ENCODE results near the gene TOMM6.
A peak's percentile ranks its signal among the peaks of the same experiment; 100 is the strongest.

Gene TOMM6

GRCh38 chr6:41813469-41813868 is 26.0 kb downstream of the TOMM6 start:
- no peak for DNase-seq (ENCODE audit: low read depth, low spot score)

GRCh38 chr6:41813956-41814355 is 26.5 kb downstream of the TOMM6 start:
- no peak overlapping the region for H3K4me3 ChIP-seq (ENCODE audit: low read length)
- DNase-seq (ENCODE audit: low read depth, low spot score): no peak

More at GRCh38 chr6:41813469-41813868, 26.0 kb downstream of the TOMM6 start:
- no peak overlapping the region for H3K4me3 ChIP-seq (ENCODE audit: low read length)

- DNase-seq (ENCODE audit: low read depth, low spot score): no peak
- H3K4me3 ChIP-seq (ENCODE audit: low read length): no peak overlapping the region
These were observed 27.1 kb downstream of the TOMM6 start for GRCh38 chr6:41814629-41815028.

GRCh38 chr6:41815587-41815986 is 28.1 kb downstream of the TOMM6 start:
- no peak overlapping the region for H3K4me3 ChIP-seq (ENCODE audit: low read length)
- no peak for DNase-seq (ENCODE audit: low read depth, low spot score)

- DNase-seq (ENCODE audit: low read depth, low spot score): no peak
These were observed 31.0 kb downstream of the TOMM6 start for GRCh38 chr6:41818271-41819054.

GRCh38 chr6:41821266-41821665 is 33.8 kb downstream of the TOMM6 start:
- no peak for DNase-seq (ENCODE audit: low read depth, low spot score)
- H3K4me3 ChIP-seq (ENCODE audit: low read length): no peak overlapping the region

More at GRCh38 chr6:41818271-41819054, 31.0 kb downstream of the TOMM6 start:
- H3K4me3 ChIP-seq (ENCODE audit: low read length): no peak overlapping the region

GRCh38 chr6:41822021-41822420 is 34.5 kb downstream of the TOMM6 start:
- H3K4me3 ChIP-seq (ENCODE audit: low read length): no peak overlapping the region
- DNase-seq (ENCODE audit: low read depth, low spot score): no peak

GRCh38 chr6:41823178-41823577 is 35.7 kb downstream of the TOMM6 start:
- DNase-seq (ENCODE audit: low read depth, low spot score): no peak
- H3K4me3 ChIP-seq (ENCODE audit: low read length): no peak overlapping the region

GRCh38 chr6:41824571-41825569 is 37.4 kb downstream of the TOMM6 start:
- H3K4me3 ChIP-seq (ENCODE audit: low read length): no peak overlapping the region
- no peak for DNase-seq (ENCODE audit: low read depth, low spot score)

- no peak overlapping the region for H3K4me3 ChIP-seq (ENCODE audit: low read length)
- no peak for DNase-seq (ENCODE audit: low read depth, low spot score)
These were observed 39.0 kb downstream of the TOMM6 start for GRCh38 chr6:41826343-41827022.

- DNase-seq (ENCODE audit: low read depth, low spot score): no peak
- H3K4me3 ChIP-seq (ENCODE audit: low read length): no peak overlapping the region
These were observed 44.8 kb downstream of the TOMM6 start for GRCh38 chr6:41832263-41832662.

GRCh38 chr6:41836022-41836659 is 48.6 kb downstream of the TOMM6 start:
- peak; percentile 53 for DNase-seq (ENCODE audit: low read depth, low spot score)
- no peak overlapping the region for H3K4me3 ChIP-seq (ENCODE audit: low read length)

- DNase-seq (ENCODE audit: low read depth, low spot score): no peak
- no peak overlapping the region for H3K4me3 ChIP-seq (ENCODE audit: low read length)
These were observed 49.2 kb downstream of the TOMM6 start for GRCh38 chr6:41836660-41837052.
